T47D (cell line): ENCODE measurements around the gene POP4.

Experiments used
- DNase-seq, 2 experiments: peaks; one replicate each; pipeline versions ENCODE4 v3.0.0 to v3.0.0-alpha.2; 2011 to 2012; ENCODE audit warnings: low read depth in 1 of 2, low spot score in 1 of 2
- JUND ChIP-seq: IDR thresholded peaks from 2 replicates; pipeline ENCODE4 v1.6.1; 2012; ENCODE audit warnings: low read depth
- in situ Hi-C: cut with HindIII; loops from 2 replicates; pipeline ENCODE4 v1.10.0; 2016; ENCODE audit warnings: low sequenced_read_pairs, low pct_unique_long_range_greater_than_20kb

POP4 gene

DNA sequence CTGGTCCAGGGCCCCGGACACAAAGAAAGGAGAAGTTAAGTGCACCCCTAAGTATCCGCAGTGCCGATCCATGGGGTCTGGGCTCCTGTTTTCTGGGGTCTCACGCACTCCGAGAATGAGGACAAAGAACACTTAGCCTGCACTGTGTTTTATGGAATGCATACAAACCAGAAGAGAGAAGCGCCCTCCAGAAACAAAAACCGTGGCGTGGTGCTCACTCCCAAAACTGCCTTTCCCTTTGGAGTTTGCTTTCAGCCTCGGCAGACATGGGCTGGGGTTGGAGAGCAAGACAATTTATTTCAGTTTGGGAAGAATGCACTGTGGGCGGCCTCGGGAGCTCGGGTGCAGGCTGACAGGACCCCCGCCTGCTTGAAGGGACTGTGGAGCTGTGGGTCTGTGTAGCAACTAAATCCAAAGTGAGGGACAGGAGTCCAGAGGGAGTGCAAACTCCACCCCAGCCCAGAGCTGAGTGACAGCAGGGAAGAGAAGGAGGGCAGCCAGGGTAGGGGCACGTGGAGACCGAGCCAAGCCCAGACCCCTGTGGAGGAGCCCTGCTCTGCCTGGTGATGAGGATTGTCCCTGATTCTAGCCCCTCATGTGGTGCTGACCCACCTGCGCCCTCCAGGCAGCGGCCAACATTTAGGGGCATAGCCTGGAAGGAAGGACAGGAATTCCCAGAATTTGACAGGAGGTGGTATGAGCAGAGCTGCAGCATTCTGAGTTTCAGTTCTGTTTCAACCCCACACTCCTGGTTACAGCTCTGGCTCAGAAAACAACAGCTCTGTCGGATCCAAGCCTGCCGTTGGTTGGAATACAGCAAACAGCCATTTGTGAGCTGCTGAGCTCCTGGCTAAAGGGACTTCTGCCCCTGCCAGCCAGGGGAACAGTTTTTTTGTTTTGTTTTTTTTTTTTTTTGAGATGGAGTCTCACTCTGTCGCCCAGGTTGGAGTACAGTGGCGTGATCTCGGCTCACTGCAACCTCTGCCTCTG is 37.8 kb upstream of the POP4 start:
- in situ Hi-C loops = no loop called here
- DNase-seq = no peak
- no peak for TF ChIP-seq JUND

DNA sequence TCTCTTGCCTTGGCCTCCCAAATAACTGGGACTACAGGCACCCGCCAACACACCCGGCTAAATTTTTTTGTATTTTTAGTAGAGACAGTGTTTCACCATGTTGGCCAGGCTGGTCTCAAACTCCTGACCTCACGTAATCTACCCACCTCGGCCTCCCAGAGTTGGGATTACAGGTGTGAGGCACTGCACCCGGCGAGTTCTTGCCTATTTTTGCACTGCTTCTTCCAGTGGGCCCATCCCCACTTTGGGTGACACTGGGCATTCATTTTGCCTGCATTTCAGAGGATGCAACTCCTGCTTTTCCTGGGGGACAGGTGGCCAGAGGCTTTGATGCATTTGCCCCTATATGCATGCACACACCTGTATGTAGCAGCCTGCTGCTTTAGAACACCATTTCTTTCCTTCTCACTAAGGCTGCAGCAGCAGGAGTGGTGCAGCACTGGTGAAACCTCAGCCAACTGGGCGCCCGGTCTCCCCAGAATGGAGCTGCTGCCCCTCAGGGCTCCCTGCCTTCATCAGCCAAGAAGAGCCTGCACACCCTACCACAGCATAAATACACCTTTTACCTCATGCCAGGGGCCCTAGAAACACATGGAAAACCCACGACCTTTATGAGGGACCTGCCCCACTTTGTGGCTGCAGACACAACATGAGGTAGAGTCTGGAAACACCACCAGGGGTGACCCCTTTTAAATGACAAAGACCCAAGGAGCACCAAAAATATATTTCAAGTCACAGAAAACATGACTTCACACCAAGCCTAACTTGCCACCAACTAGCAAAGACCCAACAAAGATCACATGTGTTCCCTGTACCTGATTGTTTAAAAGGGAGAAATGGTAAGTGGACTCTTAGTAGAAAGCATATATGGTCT is 36.8 kb upstream of the POP4 start:
- DNase-seq = no peak
- no peak for TF ChIP-seq JUND
- in situ Hi-C loops = no loop called here

DNA sequence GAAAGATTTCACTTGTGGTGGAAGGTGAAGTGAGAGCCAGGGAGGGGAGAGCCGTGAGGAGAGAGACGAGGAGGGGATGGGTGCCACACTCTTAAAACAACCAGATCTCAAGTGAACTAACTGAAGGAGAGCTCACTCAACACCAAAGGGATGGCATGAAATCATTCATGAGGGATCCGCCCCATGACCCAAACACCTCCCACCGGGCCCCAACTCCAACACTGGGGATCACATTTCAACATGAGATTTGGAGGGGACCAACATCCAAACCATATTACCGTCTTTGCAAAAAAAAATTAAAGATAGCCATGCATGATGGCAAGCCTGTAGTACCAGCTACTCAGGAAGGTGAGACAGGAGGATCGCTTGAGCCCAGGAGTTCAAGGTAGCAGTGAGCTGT is 34.9 kb upstream of the POP4 start:
- in situ Hi-C loops = no loop called here
- no peak for DNase-seq
- TF ChIP-seq JUND = no peak

DNA sequence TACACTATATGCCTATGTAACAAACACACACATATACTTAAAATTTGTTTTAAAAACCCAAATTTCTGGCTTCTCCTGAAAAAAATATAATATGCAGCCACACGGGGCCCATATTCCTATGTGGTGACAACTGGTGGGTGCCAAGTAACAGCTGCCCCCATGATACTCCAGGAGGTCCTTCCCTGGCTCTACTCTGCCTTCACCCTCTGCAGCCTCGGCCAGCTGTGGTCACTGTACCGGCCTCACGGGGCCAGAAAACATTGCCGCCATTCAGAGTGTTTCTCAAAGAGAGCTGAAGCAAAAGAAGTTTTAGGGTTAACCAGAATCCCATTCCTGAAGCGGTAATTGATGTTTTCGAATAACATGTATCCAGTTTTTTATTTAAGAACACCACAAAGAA is 32.6 kb upstream of the POP4 start:
- in situ Hi-C loops = no loop called here
- TF ChIP-seq JUND = no peak
- DNase-seq = no peak

DNA sequence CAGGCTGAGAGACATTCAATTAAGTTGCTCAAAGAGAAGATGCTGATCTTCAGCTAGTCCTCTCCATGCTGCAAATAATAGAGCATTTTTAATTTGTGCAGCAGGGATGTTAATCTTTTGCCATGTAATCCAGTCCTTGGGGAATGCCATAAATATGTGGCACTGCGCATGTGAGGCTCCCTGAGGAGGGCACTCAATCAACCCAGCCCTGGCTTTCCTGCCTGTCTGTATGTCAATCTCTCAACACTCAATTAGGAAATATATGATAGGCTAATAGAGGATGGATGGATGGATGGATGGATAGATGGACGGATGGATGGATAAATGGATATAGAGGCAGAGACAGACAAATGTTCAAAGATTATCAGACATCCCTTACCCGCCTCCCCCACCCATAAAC is 31.6 kb upstream of the POP4 start:
- no peak for DNase-seq
- in situ Hi-C loops = no loop called here
- TF ChIP-seq JUND = no peak

DNA sequence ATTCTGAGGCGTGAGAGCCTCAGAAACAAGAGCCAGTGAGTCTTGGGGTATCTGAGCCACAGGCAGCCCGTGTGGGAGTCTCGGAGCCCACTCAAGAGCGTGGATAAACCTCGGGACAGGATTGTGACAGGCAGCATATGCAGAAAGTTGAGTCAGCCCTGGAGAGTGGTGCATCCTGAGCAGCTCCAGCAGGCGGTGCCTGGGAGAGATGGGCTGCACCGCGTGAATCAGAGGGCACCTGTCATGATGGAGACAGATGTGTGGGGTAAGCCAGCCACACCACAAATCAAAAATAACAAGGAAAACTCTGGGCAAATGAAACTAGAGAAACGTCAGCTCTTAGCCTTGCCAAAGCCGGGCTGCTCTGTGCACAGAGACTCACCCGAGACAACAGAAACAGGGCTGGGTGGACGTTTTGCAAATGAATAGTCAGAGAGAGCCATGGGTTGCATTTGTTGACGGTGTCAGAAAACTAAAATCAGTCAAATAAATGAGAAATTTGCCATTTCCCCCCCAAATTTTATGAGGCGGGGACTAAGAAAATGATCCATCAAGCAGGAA is 30.0 kb upstream of the POP4 start:
- no peak for TF ChIP-seq JUND
- in situ Hi-C loops = no loop called here
- DNase-seq = no peak

DNA sequence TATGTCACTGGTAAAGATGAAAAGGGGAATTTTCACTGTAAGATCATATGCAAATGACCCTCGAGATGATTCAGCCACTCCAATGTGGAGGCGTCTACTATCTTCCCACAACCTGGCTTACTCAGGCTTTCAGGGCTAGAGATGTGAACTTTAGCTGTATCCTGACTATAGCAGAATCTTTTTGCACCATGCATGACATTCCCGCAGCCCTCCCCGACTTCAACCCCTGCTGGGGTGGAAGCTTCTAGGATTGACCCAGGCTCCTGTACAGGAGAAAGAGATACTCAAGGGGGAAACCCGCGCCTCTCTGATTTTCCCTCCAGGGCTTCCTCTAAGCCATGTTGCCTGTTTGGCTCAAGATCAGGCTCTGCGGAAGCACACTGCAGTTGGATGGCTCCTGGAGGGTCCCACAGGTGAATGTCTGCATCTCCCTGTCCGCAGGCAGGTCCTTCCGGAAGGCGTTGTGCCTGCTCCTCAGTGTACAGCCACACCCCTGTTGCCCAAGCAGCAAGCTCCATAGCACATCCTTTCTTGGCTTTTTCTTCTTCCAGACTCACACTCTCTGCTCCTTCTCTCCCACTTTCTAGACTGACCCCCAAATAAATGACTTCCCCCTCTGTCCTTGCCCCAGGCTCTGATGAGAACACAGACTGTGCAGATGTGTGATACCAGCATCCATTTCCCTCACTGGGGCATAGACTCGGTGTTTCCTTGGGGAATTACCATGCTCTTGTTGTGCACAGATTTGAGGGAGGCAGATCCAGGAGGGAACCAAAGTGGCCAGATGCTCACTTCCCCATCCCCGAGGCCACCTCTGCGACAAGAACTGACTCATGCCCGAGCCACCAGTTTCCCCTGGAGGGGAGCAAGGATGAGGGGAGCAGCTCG is 29.1 kb upstream of the POP4 start:
- TF ChIP-seq JUND = no peak
- no peak for DNase-seq
- in situ Hi-C loops = no loop called here

DNA sequence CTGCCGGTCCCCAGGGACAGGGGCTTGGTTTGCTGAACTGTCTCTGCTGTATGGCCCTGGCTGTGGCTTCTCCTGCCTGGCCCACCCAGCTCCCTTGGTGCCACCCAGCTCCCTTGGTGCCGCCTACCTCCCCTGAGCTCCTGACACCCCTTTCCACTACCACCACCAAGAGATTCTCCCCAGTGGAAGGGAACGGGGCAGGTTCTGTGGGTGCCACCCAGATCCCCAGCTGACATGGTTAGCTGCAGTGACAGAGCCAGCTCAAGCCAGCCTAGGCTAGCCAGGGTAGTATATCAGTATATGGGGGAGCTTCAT is 28.5 kb upstream of the POP4 start:
- no peak for TF ChIP-seq JUND
- in situ Hi-C loops = no loop called here
- DNase-seq = no peak

DNA sequence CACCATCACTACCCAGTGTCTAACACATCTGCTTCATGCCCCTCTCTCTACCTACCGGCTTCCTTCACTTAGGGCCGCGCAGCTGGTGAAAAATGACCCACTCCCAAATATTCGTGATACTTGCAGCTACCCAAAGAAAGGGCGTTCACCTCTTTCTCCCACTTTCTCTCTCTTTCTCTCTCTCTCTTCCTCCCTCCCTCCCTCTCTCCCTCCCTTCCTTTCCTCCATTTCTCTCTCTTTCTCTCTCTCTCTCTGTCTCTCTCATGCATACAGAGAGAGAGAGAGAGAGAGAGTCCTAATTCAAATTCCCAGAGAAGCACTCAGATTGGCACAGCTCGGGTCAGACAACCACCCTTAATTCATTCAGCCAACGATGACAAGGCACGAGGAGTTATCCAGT is 27.7 kb upstream of the POP4 start:
- no peak for TF ChIP-seq JUND

DNA sequence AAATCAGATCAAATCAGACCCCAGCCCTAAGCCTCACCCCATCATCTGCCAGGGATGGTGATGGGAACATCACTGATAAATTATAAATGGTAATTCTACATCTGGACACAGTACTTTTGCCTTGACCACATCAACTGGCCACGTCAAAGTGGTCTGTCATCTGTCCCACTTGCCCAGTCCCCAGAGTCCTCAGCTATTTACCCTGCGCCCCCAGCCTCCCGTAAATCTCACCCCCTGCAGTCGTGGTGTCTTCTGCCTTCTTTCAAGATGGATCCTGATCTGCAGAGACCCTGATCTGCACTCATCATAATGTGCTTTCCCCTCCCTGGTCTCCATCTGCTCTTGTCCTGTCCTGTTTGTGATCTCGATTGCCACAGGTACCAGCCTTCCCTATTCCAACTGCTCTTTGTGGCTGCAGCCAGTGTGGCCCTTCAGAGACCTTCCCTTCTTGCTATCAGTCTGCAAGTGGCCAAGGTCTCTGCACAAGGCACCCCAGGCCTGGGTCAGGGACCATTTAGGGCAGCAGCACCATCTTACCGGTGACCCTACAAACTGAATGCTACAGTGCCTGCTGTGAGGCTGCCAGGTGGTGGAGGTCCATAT is 26.7 kb upstream of the POP4 start:
- DNase-seq = no peak
- in situ Hi-C loops = no loop called here
- no peak for TF ChIP-seq JUND

More for the DNA sequence above, 27.7 kb upstream of the POP4 start:
- DNase-seq = no peak
- in situ Hi-C loops = no loop called here

DNA sequence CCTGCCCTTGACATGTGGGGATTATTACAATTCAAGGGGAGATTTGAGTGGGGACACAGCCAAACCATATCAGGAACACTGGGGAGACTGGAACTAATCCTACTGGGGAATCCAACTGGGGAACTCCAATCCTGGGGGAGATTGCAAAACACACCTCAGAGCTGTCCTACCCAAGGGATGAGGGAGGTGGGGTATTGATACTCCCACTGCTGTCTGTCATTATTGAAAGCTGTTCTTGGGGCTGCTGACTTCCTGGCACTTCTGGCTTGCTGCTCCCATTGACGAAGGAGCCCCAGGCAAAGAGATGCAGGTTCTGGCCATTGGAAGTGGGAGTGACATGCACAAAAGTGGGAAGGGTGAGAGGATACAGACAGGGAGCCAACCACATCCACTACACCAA is 24.7 kb upstream of the POP4 start:
- TF ChIP-seq JUND = no peak
- no peak for DNase-seq
- in situ Hi-C loops = no loop called here
